ENCODE data around the gene SPAG16.

DNA sequence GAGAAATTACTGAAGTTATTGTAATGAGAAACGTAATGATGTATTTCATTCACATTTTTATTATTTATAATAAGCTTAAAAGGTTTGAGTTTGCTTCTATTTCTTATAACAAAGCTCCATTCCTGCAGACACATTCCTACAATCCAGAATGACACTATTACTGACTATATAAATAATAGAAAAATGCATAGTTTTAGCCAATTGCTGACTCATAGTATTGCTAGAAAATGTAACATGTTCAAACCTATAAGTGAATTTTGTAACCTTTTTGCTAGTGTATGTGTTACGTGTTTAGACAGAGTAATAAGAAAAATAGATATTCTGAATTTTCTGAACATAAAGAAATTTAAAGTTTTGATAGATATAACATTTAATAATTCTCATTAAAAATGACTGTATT lies 1117.3 kb downstream of the SPAG16 start:
- TF ChIP-seq EMX1 (CRISPR knock-in tag; IDR thresholded peaks at IDR 0.05) (no peak), NR2C2 (CRISPR knock-in tag; IDR thresholded peaks at IDR 0.05) (no peak), CREB1 (CRISPR knock-in tag; IDR thresholded peaks at IDR 0.05) (no peak), FOXK1 (CRISPR knock-in tag; IDR thresholded peaks at IDR 0.05) (no peak), FOXJ3 (CRISPR knock-in tag; IDR thresholded peaks at IDR 0.05; ENCODE audit: borderline replicate concordance) (no peak), ZNF121 (CRISPR knock-in tag; IDR thresholded peaks at IDR 0.05) (no peak), SP1 (CRISPR knock-in tag; conservative IDR thresholded peaks at IDR 0.05) (no peak), CREM (CRISPR knock-in tag; IDR thresholded peaks at IDR 0.05) (no peak), ZBTB21 (CRISPR knock-in tag; IDR thresholded peaks at IDR 0.05; ENCODE audit: borderline replicate concordance) (no peak), MXD4 (CRISPR knock-in tag; IDR thresholded peaks at IDR 0.05; ENCODE audit: borderline replicate concordance) (no peak)
- TF ChIP-seq, protein P1, sequence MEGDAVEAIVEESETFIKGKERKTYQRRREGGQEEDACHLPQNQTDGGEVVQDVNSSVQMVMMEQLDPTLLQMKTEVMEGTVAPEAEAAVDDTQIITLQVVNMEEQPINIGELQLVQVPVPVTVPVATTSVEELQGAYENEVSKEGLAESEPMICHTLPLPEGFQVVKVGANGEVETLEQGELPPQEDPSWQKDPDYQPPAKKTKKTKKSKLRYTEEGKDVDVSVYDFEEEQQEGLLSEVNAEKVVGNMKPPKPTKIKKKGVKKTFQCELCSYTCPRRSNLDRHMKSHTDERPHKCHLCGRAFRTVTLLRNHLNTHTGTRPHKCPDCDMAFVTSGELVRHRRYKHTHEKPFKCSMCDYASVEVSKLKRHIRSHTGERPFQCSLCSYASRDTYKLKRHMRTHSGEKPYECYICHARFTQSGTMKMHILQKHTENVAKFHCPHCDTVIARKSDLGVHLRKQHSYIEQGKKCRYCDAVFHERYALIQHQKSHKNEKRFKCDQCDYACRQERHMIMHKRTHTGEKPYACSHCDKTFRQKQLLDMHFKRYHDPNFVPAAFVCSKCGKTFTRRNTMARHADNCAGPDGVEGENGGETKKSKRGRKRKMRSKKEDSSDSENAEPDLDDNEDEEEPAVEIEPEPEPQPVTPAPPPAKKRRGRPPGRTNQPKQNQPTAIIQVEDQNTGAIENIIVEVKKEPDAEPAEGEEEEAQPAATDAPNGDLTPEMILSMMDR (IDR thresholded peaks at IDR 0.05) = no peak
- TF ChIP-seq, protein P2, sequence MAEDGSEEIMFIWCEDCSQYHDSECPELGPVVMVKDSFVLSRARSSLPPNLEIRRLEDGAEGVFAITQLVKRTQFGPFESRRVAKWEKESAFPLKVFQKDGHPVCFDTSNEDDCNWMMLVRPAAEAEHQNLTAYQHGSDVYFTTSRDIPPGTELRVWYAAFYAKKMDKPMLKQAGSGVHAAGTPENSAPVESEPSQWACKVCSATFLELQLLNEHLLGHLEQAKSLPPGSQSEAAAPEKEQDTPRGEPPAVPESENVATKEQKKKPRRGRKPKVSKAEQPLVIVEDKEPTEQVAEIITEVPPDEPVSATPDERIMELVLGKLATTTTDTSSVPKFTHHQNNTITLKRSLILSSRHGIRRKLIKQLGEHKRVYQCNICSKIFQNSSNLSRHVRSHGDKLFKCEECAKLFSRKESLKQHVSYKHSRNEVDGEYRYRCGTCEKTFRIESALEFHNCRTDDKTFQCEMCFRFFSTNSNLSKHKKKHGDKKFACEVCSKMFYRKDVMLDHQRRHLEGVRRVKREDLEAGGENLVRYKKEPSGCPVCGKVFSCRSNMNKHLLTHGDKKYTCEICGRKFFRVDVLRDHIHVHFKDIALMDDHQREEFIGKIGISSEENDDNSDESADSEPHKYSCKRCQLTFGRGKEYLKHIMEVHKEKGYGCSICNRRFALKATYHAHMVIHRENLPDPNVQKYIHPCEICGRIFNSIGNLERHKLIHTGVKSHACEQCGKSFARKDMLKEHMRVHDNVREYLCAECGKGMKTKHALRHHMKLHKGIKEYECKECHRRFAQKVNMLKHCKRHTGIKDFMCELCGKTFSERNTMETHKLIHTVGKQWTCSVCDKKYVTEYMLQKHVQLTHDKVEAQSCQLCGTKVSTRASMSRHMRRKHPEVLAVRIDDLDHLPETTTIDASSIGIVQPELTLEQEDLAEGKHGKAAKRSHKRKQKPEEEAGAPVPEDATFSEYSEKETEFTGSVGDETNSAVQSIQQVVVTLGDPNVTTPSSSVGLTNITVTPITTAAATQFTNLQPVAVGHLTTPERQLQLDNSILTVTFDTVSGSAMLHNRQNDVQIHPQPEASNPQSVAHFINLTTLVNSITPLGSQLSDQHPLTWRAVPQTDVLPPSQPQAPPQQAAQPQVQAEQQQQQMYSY (CRISPR knock-in tag; IDR thresholded peaks at IDR 0.05) = no peak
- TF ChIP-seq, protein P3, sequence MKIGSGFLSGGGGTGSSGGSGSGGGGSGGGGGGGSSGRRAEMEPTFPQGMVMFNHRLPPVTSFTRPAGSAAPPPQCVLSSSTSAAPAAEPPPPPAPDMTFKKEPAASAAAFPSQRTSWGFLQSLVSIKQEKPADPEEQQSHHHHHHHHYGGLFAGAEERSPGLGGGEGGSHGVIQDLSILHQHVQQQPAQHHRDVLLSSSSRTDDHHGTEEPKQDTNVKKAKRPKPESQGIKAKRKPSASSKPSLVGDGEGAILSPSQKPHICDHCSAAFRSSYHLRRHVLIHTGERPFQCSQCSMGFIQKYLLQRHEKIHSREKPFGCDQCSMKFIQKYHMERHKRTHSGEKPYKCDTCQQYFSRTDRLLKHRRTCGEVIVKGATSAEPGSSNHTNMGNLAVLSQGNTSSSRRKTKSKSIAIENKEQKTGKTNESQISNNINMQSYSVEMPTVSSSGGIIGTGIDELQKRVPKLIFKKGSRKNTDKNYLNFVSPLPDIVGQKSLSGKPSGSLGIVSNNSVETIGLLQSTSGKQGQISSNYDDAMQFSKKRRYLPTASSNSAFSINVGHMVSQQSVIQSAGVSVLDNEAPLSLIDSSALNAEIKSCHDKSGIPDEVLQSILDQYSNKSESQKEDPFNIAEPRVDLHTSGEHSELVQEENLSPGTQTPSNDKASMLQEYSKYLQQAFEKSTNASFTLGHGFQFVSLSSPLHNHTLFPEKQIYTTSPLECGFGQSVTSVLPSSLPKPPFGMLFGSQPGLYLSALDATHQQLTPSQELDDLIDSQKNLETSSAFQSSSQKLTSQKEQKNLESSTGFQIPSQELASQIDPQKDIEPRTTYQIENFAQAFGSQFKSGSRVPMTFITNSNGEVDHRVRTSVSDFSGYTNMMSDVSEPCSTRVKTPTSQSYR (CRISPR knock-in tag; IDR thresholded peaks at IDR 0.05) = no peak
- TF ChIP-seq, protein P4, sequence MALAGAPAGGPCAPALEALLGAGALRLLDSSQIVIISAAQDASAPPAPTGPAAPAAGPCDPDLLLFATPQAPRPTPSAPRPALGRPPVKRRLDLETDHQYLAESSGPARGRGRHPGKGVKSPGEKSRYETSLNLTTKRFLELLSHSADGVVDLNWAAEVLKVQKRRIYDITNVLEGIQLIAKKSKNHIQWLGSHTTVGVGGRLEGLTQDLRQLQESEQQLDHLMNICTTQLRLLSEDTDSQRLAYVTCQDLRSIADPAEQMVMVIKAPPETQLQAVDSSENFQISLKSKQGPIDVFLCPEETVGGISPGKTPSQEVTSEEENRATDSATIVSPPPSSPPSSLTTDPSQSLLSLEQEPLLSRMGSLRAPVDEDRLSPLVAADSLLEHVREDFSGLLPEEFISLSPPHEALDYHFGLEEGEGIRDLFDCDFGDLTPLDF (CRISPR knock-in tag; IDR thresholded peaks at IDR 0.05) = no peak
